GM19099 (cell line): ENCODE results near the gene SSRP1.

ENCODE experiments used
- POLR2A ChIP-seq: IDR thresholded peaks from 3 replicates; pipeline ENCODE4 v1.6.1; 2011; ENCODE audit warnings: low read depth; ENCODE audit not compliant: insufficient read length; ENCODE audit errors: extremely low read depth

Gene SSRP1

GRCh38 chr11:57314221-57314973 is 21.3 kb downstream of the SSRP1 start:
- no peak for TF ChIP-seq POLR2A

GRCh38 chr11:57313788-57314135 is 21.9 kb downstream of the SSRP1 start:
- TF ChIP-seq POLR2A = no peak

- no peak for TF ChIP-seq POLR2A
These were observed 22.5 kb downstream of the SSRP1 start for GRCh38 chr11:57313071-57313787.

GRCh38 chr11:57312511-57313021 is 23.1 kb downstream of the SSRP1 start:
- TF ChIP-seq POLR2A = no peak

GRCh38 chr11:57311109-57311936 is 24.4 kb downstream of the SSRP1 start:
- no peak for TF ChIP-seq POLR2A

- TF ChIP-seq POLR2A = no peak
These were observed 25.0 kb downstream of the SSRP1 start for GRCh38 chr11:57310630-57311086.

DNA sequence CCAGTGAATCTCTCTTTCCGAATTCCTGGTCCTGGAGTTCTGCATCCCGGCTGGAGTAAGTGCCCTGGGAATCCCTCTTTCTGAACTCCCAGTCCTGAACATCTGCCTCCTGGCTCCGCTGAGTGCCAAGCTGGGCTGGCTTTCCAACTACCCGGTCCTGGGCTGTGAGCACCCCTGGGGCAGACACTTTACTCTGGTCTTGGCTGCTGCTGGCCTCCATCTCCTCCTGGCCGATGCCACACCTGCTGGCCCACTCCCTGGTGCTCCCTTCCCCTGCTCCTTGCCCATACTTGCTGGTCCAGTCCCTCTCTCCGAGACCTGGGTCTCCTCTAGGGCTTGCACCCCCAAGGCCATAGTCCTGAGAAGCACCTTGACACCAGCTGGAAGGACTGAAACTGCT is 25.6 kb downstream of the SSRP1 start:
- TF ChIP-seq POLR2A = no peak

- TF ChIP-seq POLR2A = no peak
These were observed 26.3 kb downstream of the SSRP1 start for GRCh38 chr11:57309106-57310059.

DNA sequence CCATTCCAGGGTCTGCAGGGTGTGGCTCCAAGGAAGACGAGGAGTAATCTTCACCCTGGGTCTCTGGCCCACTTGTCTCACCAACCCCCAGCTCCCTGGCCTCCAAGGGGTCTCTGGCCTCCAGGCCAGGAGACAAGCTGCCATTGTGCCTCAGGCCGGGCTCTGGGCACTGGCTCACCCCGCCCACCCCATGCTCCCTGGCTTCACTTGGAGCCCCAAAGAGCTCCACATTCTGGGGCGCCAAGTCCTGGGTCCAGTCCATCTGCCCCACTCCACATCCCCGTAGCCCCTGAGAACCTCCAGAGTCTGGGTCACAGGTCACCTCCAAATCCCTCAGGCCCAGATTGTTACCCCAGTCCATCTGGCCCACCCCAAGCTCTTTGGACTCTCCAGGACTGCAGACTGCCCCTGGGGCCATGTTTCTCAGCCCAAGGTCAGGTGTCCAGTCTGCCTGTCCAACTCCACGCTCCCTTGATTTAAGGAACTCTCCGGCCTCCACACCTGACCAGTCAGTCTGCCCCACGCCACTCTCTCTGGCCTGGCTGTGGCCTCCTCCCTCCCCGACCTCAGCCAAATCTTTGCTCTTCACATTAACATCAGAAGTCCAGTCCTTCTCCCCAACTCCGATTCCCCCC is 27.1 kb downstream of the SSRP1 start:
- no peak for TF ChIP-seq POLR2A

DNA sequence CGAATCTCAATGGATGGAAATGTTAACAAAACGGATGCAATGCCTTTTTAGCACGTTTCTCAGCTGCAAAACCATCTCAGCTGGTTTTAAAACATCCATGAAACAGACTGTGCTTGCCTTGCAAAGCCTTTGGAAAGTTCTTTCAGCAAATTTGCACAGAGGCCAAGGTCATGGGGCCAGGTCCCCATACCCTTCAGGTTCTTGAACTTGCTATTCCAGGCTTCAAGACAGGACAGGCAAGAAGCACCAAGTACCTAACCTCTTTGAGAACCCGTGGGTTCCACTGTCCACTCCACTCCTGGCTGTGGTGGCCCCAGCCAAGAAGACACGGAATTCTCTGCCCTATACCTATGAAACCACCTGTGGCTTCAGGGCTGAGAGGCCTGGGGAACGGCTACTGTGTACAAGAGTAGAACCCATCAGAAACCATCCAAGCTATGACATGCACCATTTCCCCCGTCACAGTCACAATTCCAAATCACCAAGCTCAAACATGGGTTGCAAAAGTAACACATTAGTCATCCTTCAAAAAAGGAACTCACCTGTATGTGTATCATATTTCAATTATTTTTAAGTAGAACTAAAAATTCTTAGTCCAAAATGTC is 27.9 kb downstream of the SSRP1 start:
- no peak for TF ChIP-seq POLR2A

DNA sequence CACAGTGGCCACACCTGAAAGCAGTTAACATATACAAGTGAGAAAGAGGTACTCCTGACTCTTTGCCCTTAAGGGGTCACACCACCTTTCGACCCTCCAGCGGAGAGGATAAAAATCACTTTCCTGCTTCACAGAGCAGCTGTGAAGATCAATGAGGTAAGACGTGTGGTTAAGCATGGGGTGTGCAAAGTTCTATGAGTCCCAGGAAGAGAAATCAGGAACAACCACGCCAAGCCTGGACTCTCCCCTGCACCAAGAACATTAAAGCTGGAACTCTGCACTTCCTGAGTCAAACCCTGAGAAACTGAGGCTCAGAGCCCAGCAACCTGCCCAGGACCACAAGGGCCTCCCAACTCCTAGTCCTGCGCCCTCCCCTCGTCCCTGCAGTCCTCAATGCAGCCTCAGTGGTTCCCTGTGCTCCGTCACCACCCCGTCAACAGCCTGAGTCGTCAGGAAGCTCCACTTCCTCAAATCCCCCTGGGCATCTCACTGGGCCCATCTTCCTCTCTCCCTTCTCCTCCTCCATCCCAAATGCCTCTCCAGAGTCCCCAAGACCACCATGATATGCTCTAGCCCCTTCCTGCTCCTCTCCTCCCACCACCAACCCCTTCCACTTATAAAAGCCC is 28.6 kb downstream of the SSRP1 start:
- no peak for TF ChIP-seq POLR2A

DNA sequence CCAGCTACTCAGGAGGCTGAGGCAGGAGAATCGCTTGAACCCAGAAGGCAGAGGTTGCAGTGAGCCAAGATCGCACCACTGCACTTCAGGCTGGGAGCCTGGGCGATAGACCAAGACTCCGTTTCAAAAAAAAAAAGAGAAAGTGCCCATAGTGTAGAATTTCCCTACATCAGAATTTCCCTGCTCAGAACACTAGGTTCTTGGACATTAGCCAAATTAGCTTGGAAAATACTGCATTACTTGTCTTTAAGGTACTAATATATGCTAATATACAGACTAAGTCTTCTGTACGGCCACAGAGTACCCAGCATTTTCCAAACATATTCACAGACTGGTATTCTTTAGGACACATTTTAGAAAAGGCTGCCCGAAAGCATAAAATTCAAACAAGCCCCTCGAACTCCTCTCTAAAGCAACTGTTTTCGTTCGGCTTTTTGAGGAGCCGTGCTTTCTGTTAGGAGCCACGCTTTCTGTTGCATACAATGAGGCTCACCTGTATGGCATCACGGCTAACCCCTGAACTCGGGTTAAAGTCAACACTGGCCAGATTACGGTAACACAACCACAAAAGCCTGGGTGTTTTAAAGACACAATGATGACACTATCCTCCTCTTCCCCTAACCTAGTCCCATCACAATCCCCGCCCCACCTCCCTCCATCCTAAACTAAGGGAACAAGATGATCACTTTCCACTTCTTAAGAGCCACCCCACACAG is 29.4 kb downstream of the SSRP1 start:
- TF ChIP-seq POLR2A = no peak
